ENCODE data around the gene TNFAIP1.

GRCh38 chr17:28395968-28396367 is 60.4 kb downstream of the TNFAIP1 start:
- TF ChIP-seq PKNOX1 (IDR thresholded peaks at IDR 0.05), result no peak
- TF ChIP-seq SUZ12 (IDR thresholded peaks at IDR 0.05), result no peak
- TF ChIP-seq FOXM1 (IDR thresholded peaks at IDR 0.05; ENCODE audit: borderline replicate concordance), result no peak
